Esophagus muscularis mucosa (tissue), 4 donors: ENCODE measurements around the gene RYR2. TPM values are rescaled to one million over a fixed set of nuclear protein-coding genes. Genes with fewer than 3 reads are reported as not detected.

Source experiments
- DNase-seq: peaks from one replicate; pipeline ENCODE4 v3.0.0-alpha.2; 2017; ENCODE audit errors: extremely low spot score
- H3K27ac ChIP-seq, 4 donors: fragments of 200-600 bp; sonication (generic); replicated peaks in 1 of 4; 1 replicate in 3 of 4; 2 replicates in 1 of 4; pipeline ENCODE4 v1.5.1; 2016 to 2019; ENCODE audit warnings: mild to moderate bottlenecking in 1 of 4
- H3K27me3 ChIP-seq, 4 donors: fragments of 200-600 bp; sonication (generic); one replicate each; pipeline versions ENCODE4 v1.5.1 to v1.6.0; 2016 to 2019
- H3K36me3 ChIP-seq, 4 donors: fragments of 200-600 bp; sonication (generic); one replicate each; pipeline ENCODE4 v1.5.1; 2016 to 2019
- H3K4me1 ChIP-seq, 4 donors: fragments of 200-600 bp; sonication (generic); one replicate each; pipeline ENCODE4 v1.5.1; 2016 to 2019
- H3K4me3 ChIP-seq, 4 donors: fragments of 200-600 bp; sonication (generic); 1 replicate in 2 of 4; 2 replicates in 2 of 4; pipeline ENCODE4 v1.5.1; 2016 to 2019; ENCODE audit warnings: mild to moderate bottlenecking in 4 of 4, moderate library complexity in 1 of 4
- H3K9me3 ChIP-seq, 4 donors: fragments of 200-600 bp; sonication (generic); 1 replicate in 3 of 4; 2 replicates in 1 of 4; pipeline ENCODE4 v1.5.1; 2016 to 2019
- CTCF ChIP-seq, 3 experiments: fragments of 200-600 bp in 2 of 3; fragments of 450-650 bp in 1 of 3; sonication (generic) in 2 of 3; IDR thresholded peaks; one replicate each; pipeline ENCODE4 v1.5.1; 2017 to 2019; ENCODE audit warnings: antibody characterized with exemption in 3 of 3, mild to moderate bottlenecking in 2 of 3, moderate library complexity in 1 of 3
- EP300 ChIP-seq: sonication (generic); formaldehyde crosslinking; IDR thresholded peaks from one replicate; pipeline ENCODE4 v1.6.1; 2017; ENCODE audit warnings: antibody characterized with exemption
- POLR2A ChIP-seq: fragments of 450-650 bp; IDR thresholded peaks from one replicate; pipeline ENCODE4 v1.6.1; 2017; ENCODE audit warnings: antibody characterized with exemption, moderate library complexity, mild to moderate bottlenecking, low read depth
- POLR2AphosphoS5 ChIP-seq, 2 donors: sonication (generic); formaldehyde crosslinking; IDR thresholded peaks; one replicate each; pipeline ENCODE4 v1.6.1; 2017; ENCODE audit warnings: antibody characterized with exemption in 2 of 2
- WGBS: methylation state at CpG from one replicate; pipeline ENCODE4 v1.1.5; 2018; 5-methylcytosine and 5-hydroxymethylcytosine counted together
- intact Hi-C: fragments of 100-400 bp; cut with DNase I; formaldehyde crosslinking; loops from one replicate; pipeline ENCODE4 v1.15.1; 2023
- total RNA-seq, 4 donors: library from RNA; depleted of rRNA; stranded (reverse); fragments of >200 nt; gene quantifications; one replicate each; pipeline versions ENCODE4 v1.1.0 to v1.2.1, GENCODE V29; 2016

The RYR2 gene
- total RNA-seq, 4 donors from 2014 or later: 29.8 to 56.3 (median 38.9) TPM

- intact Hi-C loops: no loop called here
- no peaks in the 10 kb centered on the region for H3K36me3 ChIP-seq
- no peaks in the 10 kb centered on the region for H3K9me3 ChIP-seq
- H3K27ac ChIP-seq: peak overlapping the region; percentile 36 to 75 (median 48)
- H3K27me3 ChIP-seq: no peaks in the 10 kb centered on the region
- peaks cover 32 to 60% (median 46%) of the 10 kb centered on the region in 4 donors for H3K4me1 ChIP-seq
- WGBS: 31% methylated on average over 5 of the region's 5 CpGs
- DNase-seq: no peak
- no peak overlapping the region for H3K4me3 ChIP-seq
- TF ChIP-seq EP300: no peak
- peak in 1 of 2 donors; percentile 31 for TF ChIP-seq POLR2AphosphoS5 (IDR thresholded peaks at IDR 0.05)
Measured at GRCh38 chr1:237154157-237154556, 112.2 kb downstream of the RYR2 start.

GRCh38 chr1:237164406-237165352, 122.7 kb downstream of the RYR2 start:
- H3K4me1 ChIP-seq: peaks cover 18 to 39% (median 23%) of the 10 kb centered on the region in 4 donors
- 74% methylated on average over 8 of the region's 8 CpGs for WGBS
- H3K36me3 ChIP-seq: no peaks in the 10 kb centered on the region
- H3K27ac ChIP-seq: no peak overlapping the region
- no peaks in the 10 kb centered on the region for H3K27me3 ChIP-seq
- DNase-seq: no peak
- intact Hi-C loops: no loop called here
- H3K9me3 ChIP-seq: no peaks in the 10 kb centered on the region
- no peak for TF ChIP-seq EP300
- H3K4me3 ChIP-seq: no peak overlapping the region

- intact Hi-C loops: no loop called here
- Histone ChIP-seq H3K9me3 (no peaks in the 10 kb centered on the region), H3K27me3 (no peaks in the 10 kb centered on the region), H3K4me3 (no peak overlapping the region), H3K27ac (no peak overlapping the region), H3K36me3 (no peaks in the 10 kb centered on the region), H3K4me1 (peaks cover 14 to 26% (median 18%) of the 10 kb centered on the region in 4 donors)
- DNase-seq: no peak
- TF ChIP-seq POLR2A (no peak), EP300 (no peak), POLR2AphosphoS5 (IDR thresholded peaks at IDR 0.05) (no peak), CTCF (IDR thresholded peaks at IDR 0.05) (no peak)
- 64% methylated on average over 1 of the region's 1 CpG for WGBS
Measured at GRCh38 chr1:237166086-237166485, 124.1 kb downstream of the RYR2 start.

GRCh38 chr1:237166593-237167101, 124.7 kb downstream of the RYR2 start:
- Histone ChIP-seq H3K4me1 (peaks cover 14 to 25% (median 19%) of the 10 kb centered on the region in 4 donors), H3K36me3 (no peaks in the 10 kb centered on the region), H3K27ac (no peak overlapping the region), H3K27me3 (no peaks in the 10 kb centered on the region), H3K4me3 (no peak overlapping the region), H3K9me3 (no peaks in the 10 kb centered on the region)
- DNase-seq: no peak
- no peak for TF ChIP-seq EP300
- TF ChIP-seq POLR2AphosphoS5 (IDR thresholded peaks at IDR 0.05): no peak
- TF ChIP-seq POLR2A: no peak
- no peak for TF ChIP-seq CTCF (IDR thresholded peaks at IDR 0.05)
- intact Hi-C loops: no loop called here
- WGBS: 65% methylated on average over 4 of the region's 4 CpGs

GRCh38 chr1:237170149-237170548, 128.2 kb downstream of the RYR2 start:
- no peak for DNase-seq
- Histone ChIP-seq H3K36me3 (no peaks in the 10 kb centered on the region), H3K4me3 (no peak overlapping the region), H3K4me1 (peaks cover 6 to 24% (median 19%) of the 10 kb centered on the region in 4 donors), H3K27ac (no peak overlapping the region), H3K27me3 (no peaks in the 10 kb centered on the region), H3K9me3 (no peaks in the 10 kb centered on the region)
- TF ChIP-seq CTCF (IDR thresholded peaks at IDR 0.05): no peak
- TF ChIP-seq POLR2AphosphoS5 (IDR thresholded peaks at IDR 0.05): no peak
- TF ChIP-seq POLR2A: no peak
- TF ChIP-seq EP300: no peak
- intact Hi-C loops: no loop called here
- 89% methylated on average over 8 of the region's 8 CpGs for WGBS
